HG03442 (cell line): ENCODE data around the gene NOP14.
"Not testable (repeated sequence)": the region's sequence is repeated elsewhere in the genome, so short reads cannot be mapped to it uniquely, and the experiment has no call there.

Experiments used
- ATAC-seq: cut with Tn5 transposase; IDR thresholded peaks from one replicate; pipeline ENCODE4 v1.9.1; 2021; ENCODE audit warnings: mild to moderate bottlenecking, moderate library complexity; ENCODE audit not compliant: unreplicated experiment

NOP14 gene

GRCh38 chr4:2943364-2944090 is 19.7 kb downstream of the NOP14 start:
- no peak for ATAC-seq

GRCh38 chr4:2942532-2943363 is 20.5 kb downstream of the NOP14 start:
- ATAC-seq, result no peak

- no peak for ATAC-seq
Measured at GRCh38 chr4:2942037-2942531, 21.1 kb downstream of the NOP14 start.

GRCh38 chr4:2941138-2942036 is 21.8 kb downstream of the NOP14 start:
- ATAC-seq, result no peak

- ATAC-seq, result no peak
Measured at GRCh38 chr4:2940267-2941137, 22.7 kb downstream of the NOP14 start.

- ATAC-seq, result no peak
Measured at GRCh38 chr4:2939383-2940243, 23.6 kb downstream of the NOP14 start.

- ATAC-seq, result no peak
Measured at GRCh38 chr4:2938906-2939305, 24.3 kb downstream of the NOP14 start.

- ATAC-seq, result not testable (repeated sequence)
Measured at GRCh38 chr4:2938411-2938810, 24.8 kb downstream of the NOP14 start.

GRCh38 chr4:2937986-2938385 is 25.2 kb downstream of the NOP14 start:
- ATAC-seq, result no peak

- peak; percentile 19 for ATAC-seq
Measured at GRCh38 chr4:2937146-2937857, 25.9 kb downstream of the NOP14 start.

- ATAC-seq, result peak; percentile 29
Measured at GRCh38 chr4:2936773-2937145, 26.4 kb downstream of the NOP14 start.

- ATAC-seq, result no peak
Measured at GRCh38 chr4:2935762-2936743, 27.2 kb downstream of the NOP14 start.

GRCh38 chr4:2934813-2935761 is 28.1 kb downstream of the NOP14 start:
- ATAC-seq, result peak; percentile 37

- no peak for ATAC-seq
Measured at GRCh38 chr4:2934077-2934812, 29.0 kb downstream of the NOP14 start.

GRCh38 chr4:2933566-2934076 is 29.6 kb downstream of the NOP14 start:
- no peak for ATAC-seq
